HepG2 (cell line): ENCODE data around the gene LRFN2. TPM values are rescaled to one million over a fixed set of nuclear protein-coding genes. Genes with fewer than 3 reads are reported as not detected.

Experiments
- ATAC-seq: fragments of 200-7000 bp; cut with Tn5 transposase; 3 replicates; pipeline ENCODE4 v1.9.1; 2020; ENCODE audit warnings: mild to moderate bottlenecking, moderate library complexity
- BruUV-seq: library from RNA; stranded (reverse); fragments of 400-500 nt; replicated peaks from 2 replicates; lab custom pipeline; 2021; lab: Mats Ljungman, UMichigan
- CTCF ChIA-PET: fragments of 300-600 bp; formaldehyde crosslinking; extraction: SDS; loops from one replicate; lab custom pipeline; 2021; ENCODE audit warnings: low total read pairs, inconsistent platforms, low intra/inter-chr PET ratio; lab: Yijun Ruan, JAX
- POLR2A ChIA-PET: fragments of 350-600 bp; sonication (Branson Sonifier 250); formaldehyde crosslinking; loops from one replicate; lab custom pipeline; 2020; ENCODE audit warnings: antibody characterized with exemption, inconsistent platforms; lab: Yijun Ruan, JAX
- DNase-seq: peaks from one replicate; pipeline ENCODE4 v3.0.0-alpha.2; 2015; ENCODE audit warnings: low spot score
- FAIRE-seq: peaks from 3 replicates; lab custom pipeline; 2011; peaks lifted over from hg19 to GRCh38; lab: Jason Lieb, UNC
- H2AFZ ChIP-seq: one replicate; pipeline ENCODE4 v1.6.1; 2011; ENCODE audit warnings: low read length, inconsistent platforms
- H3K27ac ChIP-seq: fragments of 300-600 bp; 3 replicates; pipeline ENCODE4 v1.8.0; 2011; ENCODE audit warnings: mixed run types, mild to moderate bottlenecking, mixed read lengths, low read length, inconsistent platforms; ENCODE audit not compliant: insufficient read depth; ENCODE audit errors: extremely low read length
- H3K27me3 ChIP-seq, 2 experiments: fragments of 200-600 bp in 1 of 2; 2 replicates in 1 of 2; 3 replicates in 1 of 2; pipeline versions ENCODE4 v1.6.0 to v1.8.0; 2011; ENCODE audit warnings: low read length in 2 of 2, mild to moderate bottlenecking in 2 of 2, moderate library complexity in 2 of 2, inconsistent platforms in 1 of 2; ENCODE audit not compliant: insufficient read depth in 2 of 2, control insufficient read depth in 1 of 2
- H3K36me3 ChIP-seq, 2 experiments: fragments of 200-600 bp in 1 of 2; replicated peaks in 1 of 2; 2 replicates in 1 of 2; 3 replicates in 1 of 2; pipeline versions ENCODE4 v1.5.1 to v1.8.0; 2011; ENCODE audit warnings: low read length in 2 of 2, inconsistent platforms in 1 of 2; ENCODE audit not compliant: insufficient read depth in 2 of 2, control insufficient read depth in 1 of 2
- H3K4me1 ChIP-seq: 2 replicates; pipeline ENCODE4 v1.5.1; 2012; ENCODE audit warnings: low read length, inconsistent platforms; ENCODE audit not compliant: insufficient read depth
- H3K4me2 ChIP-seq: 2 replicates; pipeline ENCODE4 v1.6.0; 2011; ENCODE audit warnings: low read depth, low read length, inconsistent platforms
- H3K4me3 ChIP-seq, 3 experiments: fragments of 200-600 bp in 1 of 3; sonication (generic), shearing (Covaris generic) in 1 of 3; replicated peaks in 1 of 3; 2 replicates each; pipeline ENCODE4 v1.5.1; 2011 to 2016; ENCODE audit warnings: low read length in 3 of 3, inconsistent platforms in 2 of 3, low read depth in 2 of 3, mild to moderate bottlenecking in 2 of 3, control low read depth in 1 of 3, mixed read lengths in 1 of 3; ENCODE audit not compliant: insufficient read depth in 1 of 3
- H3K79me2 ChIP-seq: one replicate; pipeline ENCODE4 v1.6.1; 2011; ENCODE audit warnings: low read length, inconsistent platforms; ENCODE audit not compliant: insufficient read depth
- H3K9ac ChIP-seq: 2 replicates; pipeline ENCODE4 v1.6.0; 2011; ENCODE audit warnings: mild to moderate bottlenecking, low read depth, low read length, inconsistent platforms; ENCODE audit not compliant: insufficient read depth
- H3K9me3 ChIP-seq: 2 replicates; pipeline ENCODE4 v1.5.1; 2012; ENCODE audit warnings: mild to moderate bottlenecking, low read length
- H4K20me1 ChIP-seq: 2 replicates; pipeline ENCODE4 v1.6.0; 2011; ENCODE audit warnings: inconsistent platforms, mild to moderate bottlenecking, low read length, moderate library complexity; ENCODE audit not compliant: insufficient read depth
- ONECUT2 ChIP-seq: sonication (generic); formaldehyde crosslinking; IDR thresholded peaks from 2 replicates; pipeline ENCODE4 v1.4.0; 2020; ENCODE audit warnings: missing genetic modification reagents
- POGZ ChIP-seq: sonication (generic); formaldehyde crosslinking; IDR thresholded peaks from 2 replicates; pipeline ENCODE4 v1.4.0; 2020; ENCODE audit warnings: mild to moderate bottlenecking, missing genetic modification reagents
- TEAD3 ChIP-seq: optimal IDR thresholded peaks from 2 replicates; pipeline ENCODE3; 2016; ENCODE audit warnings: borderline replicate concordance
- ZFP36L2 ChIP-seq: sonication (generic); formaldehyde crosslinking; IDR thresholded peaks from 2 replicates; pipeline ENCODE4 v1.4.0; 2020; ENCODE audit warnings: missing genetic modification reagents
- ZNF678 ChIP-seq: sonication (generic); formaldehyde crosslinking; IDR thresholded peaks from 2 replicates; pipeline ENCODE4 v1.4.0; 2020; ENCODE audit warnings: mild to moderate bottlenecking, missing genetic modification reagents
- ZNF7 ChIP-seq: IDR thresholded peaks from 2 replicates; pipeline ENCODE4 v1.6.1; 2016; ENCODE audit warnings: missing biosample characterization, missing genetic modification reagents
- ZNF724P ChIP-seq: sonication (generic); formaldehyde crosslinking; IDR thresholded peaks from 2 replicates; pipeline ENCODE4 v1.8.0; 2022; ENCODE audit warnings: missing genetic modification reagents, borderline replicate concordance
- WGBS: methylation state at CpG from one replicate; pipeline ENCODE4 v1.1.6; 2017; ENCODE audit warnings: low lambda C conversion rate; 5-methylcytosine and 5-hydroxymethylcytosine counted together
- in situ Hi-C: cut with HindIII; loops from 2 replicates; pipeline ENCODE4 v1.10.0; 2017; ENCODE audit warnings: low pct_unique_long_range_greater_than_20kb; ENCODE audit not compliant: extremely low pct_ligation_motif_present
- intact Hi-C: fragments of 100-400 bp; cut with micrococcal nuclease; formaldehyde crosslinking; loops from one replicate; pipeline ENCODE4 v1.10.0; 2022; ENCODE audit not compliant: unreplicated experiment
- polyA plus RNA-seq, 8 experiments: library from polyadenylated mRNA; depleted of rRNA in 3 of 8; stranded (reverse) in 7 of 8; unstranded in 1 of 8; fragments of >200 nt; fragmentation: Illumina TruSeq in 4 of 8; extraction: Trizol in 4 of 8; gene quantifications; 2 replicates each; pipeline versions ENCODE4 v1.2.1 to v1.2.3, GENCODE V29; 2011 to 2016; ENCODE audit warnings: low read depth in 4 of 8, missing spikeins in 1 of 8, mixed read lengths in 1 of 8; ENCODE audit not compliant: insufficient read depth in 1 of 8
- total RNA-seq, 5 experiments: library from RNA; depleted of rRNA; stranded (reverse); fragments of >200 nt; fragmentation: Illumina TruSeq; extraction: Trizol; gene quantifications; 2 replicates each; pipeline ENCODE4 v1.2.3, GENCODE V29; 2016; ENCODE audit warnings: low read depth in 1 of 5
- TF ChIP-seq, protein P1 (sequence below): IDR thresholded peaks from 2 replicates; pipeline ENCODE4 v1.6.1; 2016; ENCODE audit warnings: low read depth, borderline replicate concordance
- TF ChIP-seq, protein P2 (sequence below): sonication (generic); formaldehyde crosslinking; conservative IDR thresholded peaks from 2 replicates; pipeline ENCODE4 v1.4.0; 2020; ENCODE audit warnings: mild to moderate bottlenecking, missing genetic modification reagents, moderate library complexity
- TF ChIP-seq, protein P3 (sequence below): IDR thresholded peaks from 2 replicates; pipeline ENCODE4 v1.6.1; 2016; ENCODE audit warnings: control low read depth
- TF ChIP-seq, protein P4 (sequence below), 2 experiments: fragments of 450-650 bp in 1 of 2; sonication (generic) in 1 of 2; formaldehyde crosslinking in 1 of 2; IDR thresholded peaks; 2 replicates each; pipeline versions ENCODE4 v1.6.1 to v1.8.0; 2016 to 2022; ENCODE audit warnings: antibody characterized with exemption in 1 of 2, mild to moderate bottlenecking in 1 of 2, missing genetic modification reagents in 1 of 2

LRFN2 gene
- total and polyA plus RNA-seq, 2 of the 13 experiments (the other 11 are each of a cell fraction or from before 2014, with no cell fraction given) = not detected

DNA sequence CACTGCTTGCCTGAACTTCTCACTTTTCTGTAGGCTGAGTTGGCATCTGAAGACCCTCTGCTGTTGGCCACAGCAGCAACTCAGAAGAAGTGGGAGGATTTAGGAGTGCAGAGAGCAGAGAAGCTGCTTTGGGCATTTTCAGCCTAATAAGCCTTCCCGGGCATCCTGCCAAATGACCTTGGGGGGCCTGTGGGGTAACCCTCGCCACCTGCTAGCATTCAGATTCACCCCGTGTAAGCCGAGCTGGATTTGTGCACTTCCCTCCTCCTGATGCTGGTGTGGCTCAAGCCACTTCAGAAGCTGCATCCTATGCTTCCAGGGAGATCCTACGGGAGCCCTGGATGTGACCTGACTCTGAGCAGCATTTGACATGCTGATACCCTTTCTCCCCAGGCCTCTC, 114.8 kb downstream of the LRFN2 start:
- intact Hi-C loops (no loop called here), in situ Hi-C loops (no loop called here)
- ChIA-PET POLR2A (no interaction called here), CTCF (no interaction called here)
- Histone ChIP-seq H3K4me1 (no peaks in the 10 kb centered on the region), H3K9ac (no peak overlapping the region), H3K4me3 (no peak overlapping the region), H3K27ac (no peak overlapping the region), H3K36me3 (no peaks in the 10 kb centered on the region), H3K79me2 (no peaks in the 10 kb centered on the region), H4K20me1 (no peaks in the 10 kb centered on the region), H2AFZ (no peak overlapping the region), H3K27me3 (peaks cover 0 to 15% of the 10 kb centered on the region in 2 experiments; a peak in 3 of 5 replicates), H3K9me3 (no peaks in the 10 kb centered on the region), H3K4me2 (no peak overlapping the region)
- DNase-seq (no peak), FAIRE-seq (no peak), ATAC-seq (no peak)
- BruUV-seq = no TSS peak
- WGBS = 0% methylated on average over 3 of the region's 5 CpGs
- no peak for TF ChIP-seq ZNF7
- TF ChIP-seq ZNF724P (CRISPR knock-in tag) = no peak
- TF ChIP-seq, protein P1, sequence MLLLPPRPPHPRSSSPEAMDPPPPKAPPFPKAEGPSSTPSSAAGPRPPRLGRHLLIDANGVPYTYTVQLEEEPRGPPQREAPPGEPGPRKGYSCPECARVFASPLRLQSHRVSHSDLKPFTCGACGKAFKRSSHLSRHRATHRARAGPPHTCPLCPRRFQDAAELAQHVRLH = no peak
- TF ChIP-seq, protein P2, sequence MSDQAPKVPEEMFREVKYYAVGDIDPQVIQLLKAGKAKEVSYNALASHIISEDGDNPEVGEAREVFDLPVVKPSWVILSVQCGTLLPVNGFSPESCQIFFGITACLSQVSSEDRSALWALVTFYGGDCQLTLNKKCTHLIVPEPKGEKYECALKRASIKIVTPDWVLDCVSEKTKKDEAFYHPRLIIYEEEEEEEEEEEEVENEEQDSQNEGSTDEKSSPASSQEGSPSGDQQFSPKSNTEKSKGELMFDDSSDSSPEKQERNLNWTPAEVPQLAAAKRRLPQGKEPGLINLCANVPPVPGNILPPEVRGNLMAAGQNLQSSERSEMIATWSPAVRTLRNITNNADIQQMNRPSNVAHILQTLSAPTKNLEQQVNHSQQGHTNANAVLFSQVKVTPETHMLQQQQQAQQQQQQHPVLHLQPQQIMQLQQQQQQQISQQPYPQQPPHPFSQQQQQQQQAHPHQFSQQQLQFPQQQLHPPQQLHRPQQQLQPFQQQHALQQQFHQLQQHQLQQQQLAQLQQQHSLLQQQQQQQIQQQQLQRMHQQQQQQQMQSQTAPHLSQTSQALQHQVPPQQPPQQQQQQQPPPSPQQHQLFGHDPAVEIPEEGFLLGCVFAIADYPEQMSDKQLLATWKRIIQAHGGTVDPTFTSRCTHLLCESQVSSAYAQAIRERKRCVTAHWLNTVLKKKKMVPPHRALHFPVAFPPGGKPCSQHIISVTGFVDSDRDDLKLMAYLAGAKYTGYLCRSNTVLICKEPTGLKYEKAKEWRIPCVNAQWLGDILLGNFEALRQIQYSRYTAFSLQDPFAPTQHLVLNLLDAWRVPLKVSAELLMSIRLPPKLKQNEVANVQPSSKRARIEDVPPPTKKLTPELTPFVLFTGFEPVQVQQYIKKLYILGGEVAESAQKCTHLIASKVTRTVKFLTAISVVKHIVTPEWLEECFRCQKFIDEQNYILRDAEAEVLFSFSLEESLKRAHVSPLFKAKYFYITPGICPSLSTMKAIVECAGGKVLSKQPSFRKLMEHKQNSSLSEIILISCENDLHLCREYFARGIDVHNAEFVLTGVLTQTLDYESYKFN (CRISPR knock-in tag) = no peak
- TF ChIP-seq POGZ = no peak
- no peak for TF ChIP-seq TEAD3 (CRISPR knock-in tag)
- TF ChIP-seq ONECUT2 (CRISPR knock-in tag) = no peak
- TF ChIP-seq ZNF678 = no peak
- TF ChIP-seq, protein P3, sequence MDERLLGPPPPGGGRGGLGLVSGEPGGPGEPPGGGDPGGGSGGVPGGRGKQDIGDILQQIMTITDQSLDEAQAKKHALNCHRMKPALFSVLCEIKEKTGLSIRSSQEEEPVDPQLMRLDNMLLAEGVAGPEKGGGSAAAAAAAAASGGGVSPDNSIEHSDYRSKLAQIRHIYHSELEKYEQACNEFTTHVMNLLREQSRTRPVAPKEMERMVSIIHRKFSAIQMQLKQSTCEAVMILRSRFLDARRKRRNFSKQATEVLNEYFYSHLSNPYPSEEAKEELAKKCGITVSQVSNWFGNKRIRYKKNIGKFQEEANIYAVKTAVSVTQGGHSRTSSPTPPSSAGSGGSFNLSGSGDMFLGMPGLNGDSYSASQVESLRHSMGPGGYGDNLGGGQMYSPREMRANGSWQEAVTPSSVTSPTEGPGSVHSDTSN (CRISPR knock-in tag) = no peak
- no peak for TF ChIP-seq ZFP36L2 (CRISPR knock-in tag)
- TF ChIP-seq, protein P4, sequence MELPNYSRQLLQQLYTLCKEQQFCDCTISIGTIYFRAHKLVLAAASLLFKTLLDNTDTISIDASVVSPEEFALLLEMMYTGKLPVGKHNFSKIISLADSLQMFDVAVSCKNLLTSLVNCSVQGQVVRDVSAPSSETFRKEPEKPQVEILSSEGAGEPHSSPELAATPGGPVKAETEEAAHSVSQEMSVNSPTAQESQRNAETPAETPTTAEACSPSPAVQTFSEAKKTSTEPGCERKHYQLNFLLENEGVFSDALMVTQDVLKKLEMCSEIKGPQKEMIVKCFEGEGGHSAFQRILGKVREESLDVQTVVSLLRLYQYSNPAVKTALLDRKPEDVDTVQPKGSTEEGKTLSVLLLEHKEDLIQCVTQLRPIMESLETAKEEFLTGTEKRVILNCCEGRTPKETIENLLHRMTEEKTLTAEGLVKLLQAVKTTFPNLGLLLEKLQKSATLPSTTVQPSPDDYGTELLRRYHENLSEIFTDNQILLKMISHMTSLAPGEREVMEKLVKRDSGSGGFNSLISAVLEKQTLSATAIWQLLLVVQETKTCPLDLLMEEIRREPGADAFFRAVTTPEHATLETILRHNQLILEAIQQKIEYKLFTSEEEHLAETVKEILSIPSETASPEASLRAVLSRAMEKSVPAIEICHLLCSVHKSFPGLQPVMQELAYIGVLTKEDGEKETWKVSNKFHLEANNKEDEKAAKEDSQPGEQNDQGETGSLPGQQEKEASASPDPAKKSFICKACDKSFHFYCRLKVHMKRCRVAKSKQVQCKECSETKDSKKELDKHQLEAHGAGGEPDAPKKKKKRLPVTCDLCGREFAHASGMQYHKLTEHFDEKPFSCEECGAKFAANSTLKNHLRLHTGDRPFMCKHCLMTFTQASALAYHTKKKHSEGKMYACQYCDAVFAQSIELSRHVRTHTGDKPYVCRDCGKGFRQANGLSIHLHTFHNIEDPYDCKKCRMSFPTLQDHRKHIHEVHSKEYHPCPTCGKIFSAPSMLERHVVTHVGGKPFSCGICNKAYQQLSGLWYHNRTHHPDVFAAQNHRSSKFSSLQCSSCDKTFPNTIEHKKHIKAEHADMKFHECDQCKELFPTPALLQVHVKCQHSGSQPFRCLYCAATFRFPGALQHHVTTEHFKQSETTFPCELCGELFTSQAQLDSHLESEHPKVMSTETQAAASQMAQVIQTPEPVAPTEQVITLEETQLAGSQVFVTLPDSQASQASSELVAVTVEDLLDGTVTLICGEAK (IDR thresholded peaks at IDR 0.05) = no peak
- TF ChIP-seq, protein P4 (CRISPR knock-in tag; IDR thresholded peaks at IDR 0.05) = no peak
